Activated CD4-positive, alpha-beta T cell treated with anti-CD3 and anti-CD28 coated beads for 48 hours (primary cell): ENCODE data around the gene LINGO3.
A peak's percentile ranks its signal among the peaks of the same experiment; 100 is the strongest.

Experiments
- DNase-seq: peaks from one replicate; pipeline ENCODE4 v3.0.0-alpha.2; 2020

Gene LINGO3

DNA sequence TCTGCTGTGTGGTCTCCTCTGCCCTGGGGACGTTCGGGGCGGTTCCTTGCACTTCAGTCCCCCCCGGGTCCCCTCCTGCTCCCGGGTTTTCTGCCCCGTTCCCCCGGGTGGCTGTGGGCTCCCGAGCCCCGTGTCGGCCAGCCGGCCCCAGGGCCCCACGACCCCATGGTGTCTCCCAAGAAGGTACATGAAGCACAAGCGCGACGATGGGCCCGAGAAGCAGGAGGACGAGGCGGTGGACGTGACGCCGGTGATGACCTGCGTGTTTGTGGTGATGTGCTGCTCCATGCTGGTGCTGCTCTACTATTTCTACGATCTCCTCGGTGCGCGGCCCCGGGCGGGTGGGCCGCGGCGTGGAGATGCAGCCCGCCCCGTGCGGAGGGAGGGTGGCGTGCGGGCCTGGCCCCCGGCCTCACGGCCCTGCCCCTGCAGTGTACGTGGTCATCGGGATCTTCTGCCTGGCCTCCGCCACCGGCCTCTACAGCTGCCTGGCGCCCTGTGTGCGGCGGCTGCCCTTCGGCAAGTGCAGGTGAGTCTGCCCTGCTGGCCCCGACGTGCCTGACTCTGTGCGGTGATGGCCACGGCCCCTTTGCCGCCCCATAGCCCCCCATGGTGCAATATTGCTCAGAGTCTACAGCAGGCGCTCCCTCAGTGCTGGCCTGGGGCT is 31.8 kb upstream of the LINGO3 start:
- DNase-seq = no peak

DNA sequence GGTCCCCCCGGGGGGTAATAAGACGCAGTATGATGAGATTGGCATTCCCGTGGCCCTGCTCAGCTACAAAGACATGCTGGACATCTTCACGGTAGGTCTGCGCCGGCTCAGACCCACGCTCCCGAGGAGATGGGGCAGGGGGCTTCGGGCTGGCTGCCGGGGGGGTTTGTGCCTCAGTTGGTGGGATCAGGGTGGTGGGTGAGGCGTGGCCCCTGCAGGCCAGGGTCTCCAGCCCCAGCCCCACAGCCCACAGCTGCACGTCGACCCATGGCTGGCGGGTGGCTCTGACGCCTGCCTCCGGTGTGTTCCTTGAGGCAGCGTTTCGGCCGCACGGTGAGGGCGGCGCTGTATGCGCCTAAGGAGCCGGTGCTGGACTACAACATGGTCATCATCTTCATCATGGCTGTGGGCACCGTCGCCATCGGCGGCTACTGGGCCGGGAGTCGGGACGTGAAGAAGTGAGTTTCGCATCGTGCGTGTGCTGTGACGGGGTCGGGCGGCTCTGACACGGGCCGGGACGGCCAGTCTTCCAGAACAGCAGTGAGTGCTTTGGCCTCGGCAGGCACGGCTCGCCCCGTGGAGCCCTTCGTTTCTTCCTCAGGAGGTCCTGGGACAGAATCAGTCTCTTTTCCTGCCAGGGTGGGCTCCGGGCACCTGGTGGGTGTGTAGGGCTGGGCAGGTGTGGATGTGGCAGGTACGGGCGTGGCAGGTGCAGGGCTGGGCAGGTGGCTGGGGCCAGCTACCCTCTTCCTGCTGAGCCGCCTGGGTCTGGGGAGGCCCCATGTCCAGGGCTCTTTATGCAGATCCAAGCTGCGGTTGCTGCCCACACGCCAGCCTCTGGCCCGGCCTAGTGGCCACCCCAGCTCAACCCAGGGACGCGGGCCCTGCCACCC is 31.0 kb upstream of the LINGO3 start:
- no peak for DNase-seq

GRCh38 chr19:2338055-2338615 is 30.2 kb upstream of the LINGO3 start:
- no peak for DNase-seq

- peak; percentile 23 for DNase-seq
These were observed 29.4 kb upstream of the LINGO3 start for GRCh38 chr19:2337329-2337707.

- DNase-seq = no peak
These were observed 28.8 kb upstream of the LINGO3 start for GRCh38 chr19:2336528-2337328.

- DNase-seq = no peak
These were observed 27.9 kb upstream of the LINGO3 start for GRCh38 chr19:2335848-2336247.

GRCh38 chr19:2334986-2335846 is 27.3 kb upstream of the LINGO3 start:
- peak; percentile 30 for DNase-seq

DNA sequence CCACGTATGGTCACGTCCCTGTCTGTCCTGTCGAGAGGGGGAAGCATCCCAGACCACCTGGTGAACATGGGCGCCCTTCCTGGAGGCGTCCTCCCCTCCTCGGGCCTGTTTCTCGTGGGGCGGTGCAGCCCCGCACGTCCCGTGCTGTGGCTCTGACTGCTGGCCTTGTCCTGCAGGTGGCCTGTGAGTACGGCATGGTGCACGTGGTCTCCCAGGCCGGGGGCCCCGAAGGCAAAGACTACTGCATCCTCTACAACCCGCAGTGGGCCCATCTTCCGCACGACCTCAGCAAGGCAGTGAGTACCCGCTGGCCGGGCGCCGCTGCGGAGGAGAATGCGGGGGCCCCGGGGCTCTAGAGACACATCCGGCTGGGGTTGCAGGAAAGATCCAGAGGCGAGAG is 26.5 kb upstream of the LINGO3 start:
- no peak for DNase-seq

GRCh38 chr19:2333807-2334211 is 25.9 kb upstream of the LINGO3 start:
- DNase-seq = no peak

- DNase-seq = no peak
These were observed 25.3 kb upstream of the LINGO3 start for GRCh38 chr19:2333027-2333806.

- peak; percentile 51 for DNase-seq
These were observed 24.5 kb upstream of the LINGO3 start for GRCh38 chr19:2332341-2333026.

- DNase-seq = no peak
These were observed 23.8 kb upstream of the LINGO3 start for GRCh38 chr19:2331601-2332246.

- no peak for DNase-seq
These were observed 22.8 kb upstream of the LINGO3 start for GRCh38 chr19:2330632-2331284.

GRCh38 chr19:2330255-2330631 is 22.3 kb upstream of the LINGO3 start:
- no peak for DNase-seq

- DNase-seq = no peak
These were observed 21.6 kb upstream of the LINGO3 start for GRCh38 chr19:2329501-2329916.

DNA sequence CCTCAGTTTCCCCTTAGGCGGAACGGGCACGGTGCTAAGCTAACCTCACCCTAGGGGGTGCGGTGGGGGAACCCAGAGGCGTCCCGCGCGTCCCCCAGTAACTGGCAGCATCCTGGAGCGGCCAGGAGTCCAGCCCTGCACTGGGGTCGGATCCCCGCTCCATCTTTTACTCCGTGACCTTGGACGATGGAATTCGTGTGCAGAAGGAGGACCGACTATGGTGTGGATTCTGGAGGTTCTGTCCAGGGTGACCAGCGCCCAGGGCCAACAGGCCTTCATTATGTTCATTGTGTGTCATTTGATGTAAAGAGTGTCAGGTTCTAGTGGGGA is 21.2 kb upstream of the LINGO3 start:
- DNase-seq = no peak

GRCh38 chr19:2328401-2329148 is 20.6 kb upstream of the LINGO3 start, which contains the start of the genes LSM7 and SPPL2B:
Gene LSM7 (minus strand): TSS chr19:2328586. CDS start chr19:2328566, 20 bp downstream.
Gene SPPL2B (plus strand): TSS chr19:2328684. CDS start chr19:2328710, 26 bp downstream.
- peak; percentile 93 for DNase-seq

- peak; percentile 65 for DNase-seq
These were observed 19.9 kb upstream of the LINGO3 start for GRCh38 chr19:2327773-2328400.
